ENCODE data around the gene XYLT1.

XYLT1 gene

GRCh38 chr16:17076818-17077498, 393.8 kb downstream of the XYLT1 start:
- no peak overlapping the region for H3K4me3 ChIP-seq (ENCODE audit: low read length)
- DNase-seq (ENCODE audit: low read depth, low spot score) = no peak

- no peak overlapping the region for H3K4me3 ChIP-seq (ENCODE audit: low read length)
- no peak for DNase-seq (ENCODE audit: low read depth, low spot score)
Observed at GRCh38 chr16:17076092-17076754, 394.5 kb downstream of the XYLT1 start.

DNA sequence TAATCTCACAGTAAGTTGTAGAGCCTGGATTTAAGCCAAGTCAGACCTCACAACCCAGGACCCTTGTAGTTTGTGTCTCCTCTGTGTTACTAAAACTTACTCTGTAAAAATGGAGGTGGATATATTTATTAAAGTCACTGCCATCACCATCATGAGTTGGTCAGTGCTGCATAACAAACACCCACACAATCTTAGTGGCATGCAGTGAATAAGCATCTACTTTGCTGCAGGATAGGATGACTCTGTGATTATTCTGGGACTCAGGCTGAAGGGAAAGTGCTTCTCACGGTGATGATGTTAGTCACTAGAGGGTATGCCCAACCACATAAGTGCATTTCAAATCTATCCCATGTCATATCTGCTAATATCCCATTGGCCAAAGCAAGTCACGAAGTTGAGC, 398.7 kb downstream of the XYLT1 start:
- H3K4me3 ChIP-seq (ENCODE audit: low read length) = no peak overlapping the region
- no peak for DNase-seq (ENCODE audit: low read depth, low spot score)

- peak; percentile 96 for DNase-seq (ENCODE audit: low read depth, low spot score)
Observed at GRCh38 chr16:17070882-17071592, 399.7 kb downstream of the XYLT1 start.

DNA sequence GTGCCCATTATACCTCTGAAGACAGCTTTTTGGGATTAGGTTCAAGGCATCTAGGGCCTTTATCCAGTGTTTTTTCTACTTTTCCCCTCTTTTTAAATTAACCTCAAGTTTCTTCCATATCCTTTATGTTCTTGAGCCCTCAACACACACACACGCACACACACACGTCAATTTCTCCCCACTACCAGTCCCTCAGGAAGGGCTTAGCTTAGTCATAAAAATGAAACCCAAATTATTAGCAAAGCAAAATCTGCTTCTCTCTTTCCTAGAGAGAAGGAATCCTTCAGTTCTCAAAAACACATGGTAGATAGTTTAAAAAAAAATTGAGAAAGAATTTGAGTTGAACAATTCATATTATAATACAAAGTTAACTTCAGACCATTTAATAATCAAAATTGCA, 401.1 kb downstream of the XYLT1 start:
- no peak overlapping the region for H3K4me3 ChIP-seq (ENCODE audit: low read length)
- no peak for DNase-seq (ENCODE audit: low read depth, low spot score)

More at GRCh38 chr16:17070882-17071592, 399.7 kb downstream of the XYLT1 start:
- peak overlapping the region; percentile 40 for H3K4me3 ChIP-seq (ENCODE audit: low read length)

- DNase-seq (ENCODE audit: low read depth, low spot score) = no peak
Observed at GRCh38 chr16:17068524-17068923, 402.2 kb downstream of the XYLT1 start.

DNA sequence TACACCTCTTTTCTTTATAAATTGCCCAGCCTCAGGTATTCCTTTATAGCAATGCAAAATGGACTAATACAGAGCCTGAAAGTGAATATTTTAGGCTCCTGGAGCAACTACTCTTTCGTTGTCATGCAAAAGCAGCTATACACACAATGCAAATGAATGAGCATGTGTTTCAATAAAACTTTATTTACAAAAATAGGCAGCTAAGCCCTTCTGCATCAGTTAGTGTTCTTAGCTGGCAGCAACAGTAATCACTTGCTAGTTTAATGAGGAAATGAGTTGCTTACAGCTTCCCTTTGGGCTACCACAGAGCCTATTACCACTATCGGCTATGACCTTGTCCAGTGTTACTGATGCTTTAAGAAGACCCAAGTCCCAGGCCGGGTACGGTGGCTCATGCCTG, 402.9 kb downstream of the XYLT1 start:
- no peak overlapping the region for H3K4me3 ChIP-seq (ENCODE audit: low read length)
- DNase-seq (ENCODE audit: low read depth, low spot score) = no peak

More at GRCh38 chr16:17068524-17068923, 402.2 kb downstream of the XYLT1 start:
- H3K4me3 ChIP-seq (ENCODE audit: low read length) = no peak overlapping the region

DNA sequence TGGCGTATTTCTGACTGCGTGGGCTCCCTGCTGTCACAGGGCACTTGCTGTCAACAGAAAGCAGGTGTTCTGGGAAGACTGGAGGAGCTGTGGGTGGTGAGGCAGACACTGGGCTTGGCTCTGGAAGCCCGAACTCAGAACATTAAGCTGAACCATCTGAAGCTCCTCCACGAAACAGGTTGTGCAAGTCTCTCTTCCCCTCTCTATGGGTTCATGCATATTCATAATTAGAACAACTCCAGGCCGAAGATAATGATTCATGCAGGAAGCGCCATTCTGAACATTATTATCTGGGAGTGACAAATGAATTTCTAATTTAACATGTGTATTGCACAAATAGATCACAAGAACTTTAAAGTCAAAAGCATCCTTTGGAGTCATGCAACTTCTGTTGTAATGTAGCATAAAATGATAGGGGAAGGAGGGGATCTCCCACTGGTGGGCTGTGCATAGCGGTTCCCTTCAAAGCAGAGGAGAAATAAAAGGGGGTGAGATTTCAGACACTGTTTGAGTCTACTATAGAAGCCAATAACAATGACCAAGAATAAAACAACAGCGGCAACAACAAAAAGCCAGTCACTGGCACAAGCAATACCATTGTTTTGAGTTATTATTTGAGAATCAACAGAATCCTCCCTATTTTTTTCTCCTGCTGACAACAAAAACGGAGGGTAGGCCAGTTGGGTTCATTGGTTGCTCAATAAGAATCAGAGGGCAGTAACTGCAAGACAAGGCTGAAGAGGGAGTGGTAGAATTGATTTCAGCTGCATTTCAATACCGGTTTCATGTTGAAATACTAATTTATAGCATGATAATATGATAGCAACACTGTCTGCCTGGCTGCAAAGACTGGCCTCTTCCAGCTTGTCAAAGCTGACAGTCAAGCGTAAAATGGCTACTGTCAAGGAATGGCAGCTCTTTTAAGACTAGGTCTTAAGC, 407.3 kb downstream of the XYLT1 start:
- no peak for DNase-seq (ENCODE audit: low read depth, low spot score)
- H3K4me3 ChIP-seq (ENCODE audit: low read length) = no peak overlapping the region

- H3K4me3 ChIP-seq (ENCODE audit: low read length) = no peak overlapping the region
- DNase-seq (ENCODE audit: low read depth, low spot score) = no peak
Observed at GRCh38 chr16:17062676-17063075, 408.1 kb downstream of the XYLT1 start.

GRCh38 chr16:17061326-17061725, 409.4 kb downstream of the XYLT1 start:
- DNase-seq (ENCODE audit: low read depth, low spot score) = no peak
- H3K4me3 ChIP-seq (ENCODE audit: low read length) = no peak overlapping the region

DNA sequence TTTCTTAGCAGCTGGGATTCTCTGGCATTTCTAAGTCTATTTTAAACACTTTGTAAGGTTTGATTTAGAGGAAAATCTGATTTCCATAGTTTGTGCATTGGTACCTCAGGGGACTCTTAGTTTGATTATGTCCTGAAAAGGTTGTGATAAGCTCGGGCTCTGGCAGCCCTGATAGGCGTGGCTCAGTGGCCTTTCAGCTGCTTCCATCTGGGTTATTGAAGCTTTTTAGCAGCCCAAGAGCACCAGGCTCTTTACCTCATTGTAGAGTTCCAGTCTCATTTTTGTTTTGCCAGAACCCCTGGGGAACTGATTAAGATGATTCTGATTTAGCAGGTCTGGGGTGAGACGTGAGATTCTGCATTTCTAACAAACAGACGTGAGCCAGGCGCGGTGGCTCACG, 412.3 kb downstream of the XYLT1 start:
- DNase-seq (ENCODE audit: low read depth, low spot score) = no peak
- no peak overlapping the region for H3K4me3 ChIP-seq (ENCODE audit: low read length)

GRCh38 chr16:17056666-17057065, 414.1 kb downstream of the XYLT1 start:
- H3K4me3 ChIP-seq (ENCODE audit: low read length) = no peak overlapping the region
- no peak for DNase-seq (ENCODE audit: low read depth, low spot score)

GRCh38 chr16:17053536-17054160, 417.1 kb downstream of the XYLT1 start:
- DNase-seq (ENCODE audit: low read depth, low spot score) = no peak
- no peak overlapping the region for H3K4me3 ChIP-seq (ENCODE audit: low read length)
